ENCODE measurements around the gene JCHAIN. TPM values are rescaled to one million over a fixed set of nuclear protein-coding genes. Genes with fewer than 3 reads are reported as not detected.
A peak's percentile ranks its signal among the peaks of the same experiment; 100 is the strongest.

JCHAIN gene
- polyA plus RNA-seq, 2 of the 4 experiments (the other 2 are of a cell fraction): 0.17 to 0.22 TPM

DNA sequence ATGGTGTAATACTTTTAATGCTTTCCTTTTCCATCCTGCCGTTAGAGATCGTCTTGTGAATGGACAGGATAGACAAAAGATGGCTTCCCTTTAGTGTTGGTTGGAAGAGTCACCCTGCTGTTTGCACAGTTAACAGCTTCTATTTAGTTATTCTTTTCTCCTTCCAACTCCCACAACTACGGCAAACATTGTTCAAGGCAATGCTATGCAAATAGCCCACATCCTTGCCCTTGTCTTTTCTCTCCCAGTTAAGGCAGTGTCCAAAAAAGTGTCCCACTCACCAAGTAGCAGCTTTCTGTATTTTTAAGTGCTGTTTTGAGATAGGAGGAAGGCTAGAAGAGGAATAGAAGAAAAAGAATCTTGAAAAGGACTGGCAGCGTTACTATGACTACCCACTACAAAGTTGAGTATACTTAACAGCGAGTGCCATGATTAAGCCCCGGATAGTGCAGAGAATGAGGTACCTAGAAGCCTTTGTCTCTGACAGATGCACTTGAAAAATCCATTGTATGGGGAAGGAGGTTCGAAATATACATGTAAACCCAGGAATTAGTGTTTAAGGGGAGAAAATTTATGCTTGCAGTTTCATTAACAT, 43.4 kb upstream of the JCHAIN start:
- TF ChIP-seq ZC3H11A (IDR thresholded peaks at IDR 0.05) (no peak), MYC (IDR thresholded peaks at IDR 0.05; ENCODE audit: borderline replicate concordance, low read length) (no peak), ZSCAN20 (CRISPR knock-in tag; IDR thresholded peaks at IDR 0.05) (no peak), PHF8 (IDR thresholded peaks at IDR 0.05; ENCODE audit: borderline replicate concordance, low read depth) (no peak), HDAC2 (IDR thresholded peaks at IDR 0.05) (no peak), KDM1A (IDR thresholded peaks at IDR 0.05; ENCODE audit: low read depth) (no peak), CEBPB (IDR thresholded peaks at IDR 0.05) (no peak), JUNB (IDR thresholded peaks at IDR 0.05) (no peak), ZFP36 (IDR thresholded peaks at IDR 0.05; ENCODE audit: borderline replicate concordance, partially characterized antibody) (no peak), POLR2A (IDR thresholded peaks at IDR 0.05; ENCODE audit: low read length) (no peak), HOXB5 (CRISPR knock-in tag; IDR thresholded peaks at IDR 0.05) (no peak), HOXA7 (CRISPR knock-in tag; IDR thresholded peaks at IDR 0.05) (no peak), EP300 (IDR thresholded peaks at IDR 0.05) (no peak), CHD2 (IDR thresholded peaks at IDR 0.05; ENCODE audit: low read length, partially characterized antibody) (no peak), NPAS2 (CRISPR knock-in tag; IDR thresholded peaks at IDR 0.05; ENCODE audit: borderline replicate concordance) (no peak)
- TF ChIP-seq, protein P1, sequence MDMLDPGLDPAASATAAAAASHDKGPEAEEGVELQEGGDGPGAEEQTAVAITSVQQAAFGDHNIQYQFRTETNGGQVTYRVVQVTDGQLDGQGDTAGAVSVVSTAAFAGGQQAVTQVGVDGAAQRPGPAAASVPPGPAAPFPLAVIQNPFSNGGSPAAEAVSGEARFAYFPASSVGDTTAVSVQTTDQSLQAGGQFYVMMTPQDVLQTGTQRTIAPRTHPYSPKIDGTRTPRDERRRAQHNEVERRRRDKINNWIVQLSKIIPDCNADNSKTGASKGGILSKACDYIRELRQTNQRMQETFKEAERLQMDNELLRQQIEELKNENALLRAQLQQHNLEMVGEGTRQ (IDR thresholded peaks at IDR 0.05): no peak
- TF ChIP-seq, protein P2, sequence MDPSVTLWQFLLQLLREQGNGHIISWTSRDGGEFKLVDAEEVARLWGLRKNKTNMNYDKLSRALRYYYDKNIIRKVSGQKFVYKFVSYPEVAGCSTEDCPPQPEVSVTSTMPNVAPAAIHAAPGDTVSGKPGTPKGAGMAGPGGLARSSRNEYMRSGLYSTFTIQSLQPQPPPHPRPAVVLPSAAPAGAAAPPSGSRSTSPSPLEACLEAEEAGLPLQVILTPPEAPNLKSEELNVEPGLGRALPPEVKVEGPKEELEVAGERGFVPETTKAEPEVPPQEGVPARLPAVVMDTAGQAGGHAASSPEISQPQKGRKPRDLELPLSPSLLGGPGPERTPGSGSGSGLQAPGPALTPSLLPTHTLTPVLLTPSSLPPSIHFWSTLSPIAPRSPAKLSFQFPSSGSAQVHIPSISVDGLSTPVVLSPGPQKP (IDR thresholded peaks at IDR 0.05; ENCODE audit: low read depth, low read length): no peak
- TF ChIP-seq, protein P3, sequence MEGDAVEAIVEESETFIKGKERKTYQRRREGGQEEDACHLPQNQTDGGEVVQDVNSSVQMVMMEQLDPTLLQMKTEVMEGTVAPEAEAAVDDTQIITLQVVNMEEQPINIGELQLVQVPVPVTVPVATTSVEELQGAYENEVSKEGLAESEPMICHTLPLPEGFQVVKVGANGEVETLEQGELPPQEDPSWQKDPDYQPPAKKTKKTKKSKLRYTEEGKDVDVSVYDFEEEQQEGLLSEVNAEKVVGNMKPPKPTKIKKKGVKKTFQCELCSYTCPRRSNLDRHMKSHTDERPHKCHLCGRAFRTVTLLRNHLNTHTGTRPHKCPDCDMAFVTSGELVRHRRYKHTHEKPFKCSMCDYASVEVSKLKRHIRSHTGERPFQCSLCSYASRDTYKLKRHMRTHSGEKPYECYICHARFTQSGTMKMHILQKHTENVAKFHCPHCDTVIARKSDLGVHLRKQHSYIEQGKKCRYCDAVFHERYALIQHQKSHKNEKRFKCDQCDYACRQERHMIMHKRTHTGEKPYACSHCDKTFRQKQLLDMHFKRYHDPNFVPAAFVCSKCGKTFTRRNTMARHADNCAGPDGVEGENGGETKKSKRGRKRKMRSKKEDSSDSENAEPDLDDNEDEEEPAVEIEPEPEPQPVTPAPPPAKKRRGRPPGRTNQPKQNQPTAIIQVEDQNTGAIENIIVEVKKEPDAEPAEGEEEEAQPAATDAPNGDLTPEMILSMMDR (IDR thresholded peaks at IDR 0.05): no peak
- TF ChIP-seq, protein P4, sequence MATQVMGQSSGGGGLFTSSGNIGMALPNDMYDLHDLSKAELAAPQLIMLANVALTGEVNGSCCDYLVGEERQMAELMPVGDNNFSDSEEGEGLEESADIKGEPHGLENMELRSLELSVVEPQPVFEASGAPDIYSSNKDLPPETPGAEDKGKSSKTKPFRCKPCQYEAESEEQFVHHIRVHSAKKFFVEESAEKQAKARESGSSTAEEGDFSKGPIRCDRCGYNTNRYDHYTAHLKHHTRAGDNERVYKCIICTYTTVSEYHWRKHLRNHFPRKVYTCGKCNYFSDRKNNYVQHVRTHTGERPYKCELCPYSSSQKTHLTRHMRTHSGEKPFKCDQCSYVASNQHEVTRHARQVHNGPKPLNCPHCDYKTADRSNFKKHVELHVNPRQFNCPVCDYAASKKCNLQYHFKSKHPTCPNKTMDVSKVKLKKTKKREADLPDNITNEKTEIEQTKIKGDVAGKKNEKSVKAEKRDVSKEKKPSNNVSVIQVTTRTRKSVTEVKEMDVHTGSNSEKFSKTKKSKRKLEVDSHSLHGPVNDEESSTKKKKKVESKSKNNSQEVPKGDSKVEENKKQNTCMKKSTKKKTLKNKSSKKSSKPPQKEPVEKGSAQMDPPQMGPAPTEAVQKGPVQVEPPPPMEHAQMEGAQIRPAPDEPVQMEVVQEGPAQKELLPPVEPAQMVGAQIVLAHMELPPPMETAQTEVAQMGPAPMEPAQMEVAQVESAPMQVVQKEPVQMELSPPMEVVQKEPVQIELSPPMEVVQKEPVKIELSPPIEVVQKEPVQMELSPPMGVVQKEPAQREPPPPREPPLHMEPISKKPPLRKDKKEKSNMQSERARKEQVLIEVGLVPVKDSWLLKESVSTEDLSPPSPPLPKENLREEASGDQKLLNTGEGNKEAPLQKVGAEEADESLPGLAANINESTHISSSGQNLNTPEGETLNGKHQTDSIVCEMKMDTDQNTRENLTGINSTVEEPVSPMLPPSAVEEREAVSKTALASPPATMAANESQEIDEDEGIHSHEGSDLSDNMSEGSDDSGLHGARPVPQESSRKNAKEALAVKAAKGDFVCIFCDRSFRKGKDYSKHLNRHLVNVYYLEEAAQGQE (IDR thresholded peaks at IDR 0.05): no peak
- Histone ChIP-seq H3K4me1 (peaks cover 41% of the 10 kb centered on the region), H3K27ac (peak overlapping the region in 1 of 2 experiments; percentile 63; a peak in 3 of 6 replicates), H3K4me3 (no peak overlapping the region), H3K4me2 (peak overlapping the region; percentile 66), H3K9me3 (no peaks in the 10 kb centered on the region)
- FAIRE-seq: no peak
- ChIA-PET POLR2A (no interaction called here), CTCF (no interaction called here)
- WGBS (ENCODE audit: missing lambda C conversion rate): 48% methylated on average over 7 of the region's 7 CpGs
- DNase-seq (ENCODE audit: low read depth in 1 of 2, low spot score in 1 of 2): peak in 1 of 2 experiments; percentile 37
- ATAC-seq: peak in 1 of 2 experiments; percentile 17; a peak in 3 of 6 replicates

DNA sequence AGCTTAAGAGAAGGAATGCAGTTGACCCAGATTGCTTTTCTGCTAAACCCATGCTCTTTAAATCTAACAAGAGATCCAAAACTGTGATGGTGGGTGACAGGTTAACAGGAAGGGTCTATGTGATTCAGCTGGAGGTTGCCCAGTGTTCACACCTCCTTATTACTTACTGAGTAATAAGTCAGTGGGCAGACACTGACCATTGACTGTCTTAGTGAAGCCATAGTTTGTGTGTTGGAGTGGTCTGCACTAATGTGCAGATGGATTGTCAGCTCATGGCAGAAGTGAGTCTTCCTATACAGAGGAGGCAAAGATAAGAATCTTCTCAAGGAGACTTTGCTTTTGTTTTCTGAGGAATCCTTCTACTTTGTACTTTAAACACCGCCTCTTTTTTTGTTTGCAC, 40.2 kb upstream of the JCHAIN start:
- H3K4me3 ChIP-seq: peak overlapping the region; percentile 98
- ATAC-seq: no peak
- TF ChIP-seq, protein P5, sequence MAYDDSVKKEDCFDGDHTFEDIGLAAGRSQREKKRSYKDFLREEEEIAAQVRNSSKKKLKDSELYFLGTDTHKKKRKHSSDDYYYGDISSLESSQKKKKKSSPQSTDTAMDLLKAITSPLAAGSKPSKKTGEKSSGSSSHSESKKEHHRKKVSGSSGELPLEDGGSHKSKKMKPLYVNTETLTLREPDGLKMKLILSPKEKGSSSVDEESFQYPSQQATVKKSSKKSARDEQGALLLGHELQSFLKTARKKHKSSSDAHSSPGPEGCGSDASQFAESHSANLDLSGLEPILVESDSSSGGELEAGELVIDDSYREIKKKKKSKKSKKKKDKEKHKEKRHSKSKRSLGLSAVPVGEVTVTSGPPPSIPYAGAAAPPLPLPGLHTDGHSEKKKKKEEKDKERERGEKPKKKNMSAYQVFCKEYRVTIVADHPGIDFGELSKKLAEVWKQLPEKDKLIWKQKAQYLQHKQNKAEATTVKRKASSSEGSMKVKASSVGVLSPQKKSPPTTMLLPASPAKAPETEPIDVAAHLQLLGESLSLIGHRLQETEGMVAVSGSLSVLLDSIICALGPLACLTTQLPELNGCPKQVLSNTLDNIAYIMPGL (CRISPR knock-in tag; IDR thresholded peaks at IDR 0.05; ENCODE audit: borderline replicate concordance): no peak
- TF ChIP-seq ZC3H11A (IDR thresholded peaks at IDR 0.05): no peak
- TF ChIP-seq RNF2 (IDR thresholded peaks at IDR 0.05; ENCODE audit: borderline replicate concordance, low read depth): no peak
- no peak for TF ChIP-seq HOXB5 (CRISPR knock-in tag; IDR thresholded peaks at IDR 0.05)
- peaks cover 35% of the 10 kb centered on the region for H3K4me1 ChIP-seq
- CTCF ChIA-PET: interaction anchor here (1.0 kb wide), 2 partner anchors 16 to 55 kb away, joined by 3 read pairs; no protein-coding TSS in a partner anchor
- POLR2A ChIA-PET: interaction anchor here (1.3 to 2.0 kb wide), 4 partner anchors 8 to 195 kb away, joined by 4 to 7 read pairs (median 6); partner anchors contain the start of genes MOB1B and RUFY3
- DNase-seq (ENCODE audit: low read depth in 1 of 2, low spot score in 1 of 2): no peak
- 96% methylated on average over 1 of the region's 1 CpG for WGBS (ENCODE audit: missing lambda C conversion rate)
- peak overlapping the region; percentile 87 for H3K4me2 ChIP-seq
- peak overlapping the region; percentile 95 to 98; a peak in 5 of 6 replicates for H3K27ac ChIP-seq
- FAIRE-seq: no peak
- H3K9me3 ChIP-seq: no peaks in the 10 kb centered on the region

All from A549 (cell line).